ENCODE data around the gene MFAP5.

DNA sequence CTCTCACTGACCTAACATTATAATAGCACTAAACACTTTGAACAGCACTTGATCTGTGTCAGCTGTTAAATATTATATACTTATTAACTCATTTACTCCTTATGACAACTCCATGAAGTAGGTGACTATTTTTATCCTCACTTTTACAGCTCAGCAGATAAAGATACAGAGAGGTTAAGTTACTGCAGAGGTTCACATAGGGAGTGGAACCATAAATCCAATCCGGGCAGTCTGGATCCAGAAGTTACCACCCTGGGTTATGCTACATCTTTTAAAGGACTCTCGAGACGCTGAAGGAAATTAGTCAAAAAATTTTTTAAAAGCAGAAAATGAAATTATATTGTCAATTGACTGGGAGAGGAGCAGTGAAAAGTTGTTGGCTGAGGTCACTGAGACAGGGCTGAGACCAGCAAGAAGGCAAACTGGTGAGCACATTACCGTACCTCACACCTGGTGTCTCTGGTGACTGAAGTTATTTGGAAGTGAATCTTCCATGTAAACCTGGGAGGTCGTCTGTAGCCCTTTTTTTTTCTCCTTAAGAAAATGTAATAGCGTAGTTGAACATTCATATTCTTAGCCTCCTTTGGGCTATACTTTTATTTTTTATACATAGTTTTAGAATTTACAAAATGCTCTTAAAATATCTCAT, 33.9 kb upstream of the MFAP5 start:
- TF ChIP-seq CTCF (IDR thresholded peaks at IDR 0.05) (no peak), POLR2A (IDR thresholded peaks at IDR 0.05) (no peak)

Data from lower leg skin (tissue), 3 donors.